Endothelial cell of umbilical vein (primary cell): Measurements from ENCODE around the gene SERGEF. TPM values are rescaled to one million over a fixed set of nuclear protein-coding genes. Genes with fewer than 3 reads are reported as not detected.
A peak's percentile ranks its signal among the peaks of the same experiment; 100 is the strongest.

Source experiments
- BruUV-seq: library from RNA; stranded (reverse); fragments of 400-500 nt; replicated peaks from 2 replicates; lab custom pipeline; 2021; lab: Mats Ljungman, UMichigan
- CTCF ChIA-PET: fragments of 300-600, 350-600 bp; sonication (Branson Sonifier 250); formaldehyde crosslinking; loops from one replicate; lab custom pipeline; 2021; ENCODE audit warnings: antibody characterized with exemption, inconsistent platforms; lab: Charles Lee
- POLR2A ChIA-PET: fragments of 300-600, 350-600 bp; sonication (Branson Sonifier 250); formaldehyde crosslinking; loops from one replicate; lab custom pipeline; 2021; ENCODE audit warnings: antibody characterized with exemption, inconsistent platforms; lab: Charles Lee
- DNase-seq: peaks from one replicate; pipeline ENCODE4 v3.0.0-alpha.2; 2011; ENCODE audit warnings: low read depth, low spot score
- FAIRE-seq: peaks from 2 replicates; lab custom pipeline; 2011; peaks lifted over from hg19 to GRCh38; lab: Jason Lieb, UNC
- H2AFZ ChIP-seq: 2 replicates; pipeline ENCODE4 v1.6.0; 2012; ENCODE audit warnings: low read depth, low read length, control low read depth, inconsistent platforms
- H3K27ac ChIP-seq: 2 replicates; pipeline ENCODE4 v1.5.1; 2011; ENCODE audit warnings: low read depth, mild to moderate bottlenecking, control low read depth, low read length, moderate library complexity; ENCODE audit not compliant: insufficient read depth
- H3K27me3 ChIP-seq, 2 experiments: 2 replicates each; pipeline versions ENCODE4 v1.6.0 to v1.6.1; 2011; ENCODE audit warnings: low read length in 2 of 2, mixed read lengths in 1 of 2; ENCODE audit not compliant: control insufficient read depth in 2 of 2, insufficient read depth in 2 of 2
- H3K36me3 ChIP-seq, 2 experiments: 2 replicates in 1 of 2; 3 replicates in 1 of 2; pipeline ENCODE4 v1.5.1; 2011; ENCODE audit warnings: low read length in 2 of 2, mild to moderate bottlenecking in 1 of 2, moderate library complexity in 1 of 2; ENCODE audit not compliant: control insufficient read depth in 2 of 2, insufficient read depth in 2 of 2; ENCODE audit errors: extremely low read depth in 1 of 2
- H3K4me1 ChIP-seq: 3 replicates; pipeline ENCODE4 v1.5.1; 2011; ENCODE audit warnings: mild to moderate bottlenecking, low read length; ENCODE audit not compliant: control insufficient read depth, insufficient read depth; ENCODE audit errors: extremely low read depth
- H3K4me2 ChIP-seq: 2 replicates; pipeline ENCODE4 v1.6.1; 2011; ENCODE audit warnings: low read length, control low read depth, mixed read lengths; ENCODE audit not compliant: insufficient read depth
- H3K4me3 ChIP-seq, 3 experiments: fragments of 200-600 bp in 1 of 3; sonication (generic), shearing (Covaris generic) in 1 of 3; replicated peaks in 1 of 3; 2 replicates each; pipeline ENCODE4 v1.5.1; 2011 to 2016; ENCODE audit warnings: control low read depth in 3 of 3, low read length in 3 of 3, mild to moderate bottlenecking in 2 of 3, inconsistent platforms in 1 of 3, low read depth in 1 of 3, moderate library complexity in 1 of 3; ENCODE audit not compliant: insufficient read depth in 1 of 3
- H3K79me2 ChIP-seq: 2 replicates; pipeline ENCODE4 v1.6.0; 2012; ENCODE audit warnings: low read length, inconsistent platforms; ENCODE audit not compliant: control insufficient read depth, insufficient read depth
- H3K9ac ChIP-seq: replicated peaks from 2 replicates; pipeline ENCODE3; 2011; ENCODE audit warnings: low read length, control low read depth; ENCODE audit not compliant: insufficient read depth; ENCODE audit errors: extremely low read depth
- H3K9me1 ChIP-seq: replicated peaks from 3 replicates; pipeline ENCODE4 v1.6.0; 2011; ENCODE audit warnings: mild to moderate bottlenecking, low read length; ENCODE audit not compliant: control insufficient read depth, insufficient read depth; ENCODE audit errors: extremely low read depth
- H3K9me3 ChIP-seq: replicated peaks from 2 replicates; pipeline ENCODE4 v1.5.1; 2012; ENCODE audit warnings: low read length, inconsistent platforms; ENCODE audit not compliant: control insufficient read depth, insufficient read depth
- H4K20me1 ChIP-seq: replicated peaks from 2 replicates; pipeline ENCODE3; 2011; ENCODE audit warnings: mild to moderate bottlenecking, low read length; ENCODE audit not compliant: control insufficient read depth, insufficient read depth; ENCODE audit errors: extremely low read depth
- CTCF ChIP-seq, 2 donors: IDR thresholded peaks; 1 replicate in 1 of 2; 2 replicates in 1 of 2; pipeline ENCODE4 v1.5.1; 2011; ENCODE audit warnings: low read length in 2 of 2, mild to moderate bottlenecking in 2 of 2, moderate library complexity in 2 of 2, control low read depth in 1 of 2, inconsistent platforms in 1 of 2, low read depth in 1 of 2; ENCODE audit not compliant: insufficient read depth in 1 of 2; ENCODE audit errors: extremely low read depth in 1 of 2
- EZH2 ChIP-seq: IDR thresholded peaks from 2 replicates; pipeline ENCODE4 v1.6.1; 2012; ENCODE audit warnings: borderline replicate concordance, low read depth, mild to moderate bottlenecking, moderate library complexity, low read length, inconsistent platforms; ENCODE audit not compliant: severe bottlenecking
- FOS ChIP-seq: IDR thresholded peaks from 2 replicates; pipeline ENCODE4 v1.6.1; 2011; ENCODE audit warnings: mild to moderate bottlenecking, low read length, moderate library complexity, borderline replicate concordance; ENCODE audit not compliant: insufficient read depth
- GATA2 ChIP-seq: IDR thresholded peaks from 2 replicates; pipeline ENCODE4 v1.7.0; 2011; ENCODE audit warnings: low read depth, mild to moderate bottlenecking, moderate library complexity, mixed read lengths, low read length; ENCODE audit not compliant: insufficient read length, insufficient read depth
- JUN ChIP-seq: IDR thresholded peaks from 2 replicates; pipeline ENCODE4 v1.6.1; 2011; ENCODE audit warnings: borderline replicate concordance, low read depth; ENCODE audit not compliant: insufficient read length, insufficient read depth
- MAX ChIP-seq: IDR thresholded peaks from 2 replicates; pipeline ENCODE4 v1.6.1; 2011; ENCODE audit not compliant: insufficient read depth, insufficient read length
- MYC ChIP-seq: IDR thresholded peaks from one replicate; pipeline ENCODE4 v1.6.1; 2011; ENCODE audit warnings: mild to moderate bottlenecking, low read depth, low read length
- POLR2A ChIP-seq: IDR thresholded peaks from 2 replicates; pipeline ENCODE4 v1.6.1; 2012; ENCODE audit warnings: low read depth, mild to moderate bottlenecking, control low read depth, low read length
- POLR2AphosphoS5 ChIP-seq: IDR thresholded peaks from 2 replicates; pipeline ENCODE4 v1.6.1; 2012; ENCODE audit warnings: low read depth, mild to moderate bottlenecking, control low read depth, low read length, moderate library complexity; ENCODE audit not compliant: insufficient read depth
- dilution Hi-C: fragments of 300-500 bp; cut with MboI; formaldehyde crosslinking; loops from one replicate; pipeline ENCODE4 v1.15.0; 2019; ENCODE audit warnings: low sequenced_read_pairs; ENCODE audit not compliant: extremely low pct_ligation_motif_present
- intact Hi-C: fragments of 100-400 bp; cut with micrococcal nuclease; formaldehyde crosslinking; loops from one replicate; pipeline ENCODE4 v1.10.0; 2022
- polyA plus RNA-seq, 4 experiments: library from polyadenylated mRNA; depleted of rRNA in 3 of 4; stranded (reverse) in 3 of 4; unstranded in 1 of 4; fragments of >200 nt; gene quantifications; 2 replicates each; pipeline versions ENCODE4 v1.2.1 to v1.2.3, GENCODE V29; 2011 to 2012; ENCODE audit warnings: missing spikeins in 1 of 4
- total RNA-seq: library from RNA; stranded (reverse); gene quantifications from 2 replicates; pipeline ENCODE4 v1.2.3, GENCODE V29; 2021

The SERGEF gene
- total and polyA plus RNA-seq, 2 donors (not counting 3 experiments of a cell fraction or from before 2014, with no cell fraction given) = 8.7 to 16.7 TPM

GRCh38 chr11:17890325-17890724 is 122.5 kb downstream of the SERGEF start:
- Histone ChIP-seq H3K4me2 (no peak overlapping the region), H3K36me3 (no peaks in the 10 kb centered on the region), H2AFZ (no peak overlapping the region), H3K79me2 (no peaks in the 10 kb centered on the region), H3K27ac (no peak overlapping the region), H3K4me1 (no peaks in the 10 kb centered on the region), H3K9me3 (no peaks in the 10 kb centered on the region), H3K9me1 (no peaks in the 10 kb centered on the region), H3K9ac (no peak overlapping the region), H3K27me3 (no peaks in the 10 kb centered on the region), H4K20me1 (no peaks in the 10 kb centered on the region), H3K4me3 (no peak overlapping the region)
- POLR2A ChIA-PET = no interaction called here
- dilution Hi-C loops (no loop called here), intact Hi-C loops (no loop called here)
- CTCF ChIA-PET = interaction anchor here (1.1 to 1.4 kb wide), 5 partner anchors 9 to 25 kb away, joined by 3 to 6 read pairs (median 3); no protein-coding TSS in a partner anchor
- no TSS peak for BruUV-seq
- no peak for FAIRE-seq
- TF ChIP-seq POLR2A = no peak
- TF ChIP-seq CTCF (IDR thresholded peaks at IDR 0.05; ENCODE audit: extremely low read depth in 1 of 2, insufficient read depth in 1 of 2, low read depth in 1 of 2, low read length in 2 of 2) = peak in 1 of 2 donors; percentile 17
- DNase-seq = no peak

DNA sequence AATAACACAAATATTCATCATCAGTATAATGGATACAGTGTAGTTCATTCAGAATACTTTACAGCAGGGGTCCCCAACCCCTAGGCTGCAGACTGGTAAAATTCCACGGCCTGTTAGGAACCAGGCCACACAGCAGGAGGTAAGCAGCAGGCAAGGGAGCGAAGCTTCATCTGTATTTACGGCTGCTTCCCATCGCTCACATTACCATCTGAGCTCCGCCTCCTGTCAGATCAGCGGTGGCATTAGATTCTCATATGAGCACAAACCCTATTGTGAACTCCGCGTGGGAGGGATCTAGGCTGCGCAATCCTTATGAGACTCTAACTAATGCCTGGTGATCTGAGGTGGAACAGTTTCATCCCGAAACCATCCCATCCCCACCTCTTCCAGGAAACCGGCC is 125.1 kb downstream of the SERGEF start:
- Histone ChIP-seq H3K36me3 (no peaks in the 10 kb centered on the region), H3K27ac (no peak overlapping the region), H3K9me3 (no peaks in the 10 kb centered on the region), H3K9ac (no peak overlapping the region), H3K27me3 (no peaks in the 10 kb centered on the region), H3K4me1 (no peaks in the 10 kb centered on the region), H2AFZ (no peak overlapping the region), H4K20me1 (no peaks in the 10 kb centered on the region), H3K4me2 (no peak overlapping the region), H3K4me3 (no peak overlapping the region), H3K9me1 (no peaks in the 10 kb centered on the region), H3K79me2 (no peaks in the 10 kb centered on the region)
- CTCF ChIA-PET = no interaction called here
- no peak for DNase-seq
- no TSS peak for BruUV-seq
- dilution Hi-C loops (no loop called here), intact Hi-C loops (no loop called here)
- TF ChIP-seq FOS (no peak), EZH2 (no peak), MYC (no peak), MAX (no peak), GATA2 (no peak), POLR2A (no peak), POLR2AphosphoS5 (no peak), JUN (no peak), CTCF (IDR thresholded peaks at IDR 0.05; ENCODE audit: extremely low read depth in 1 of 2, insufficient read depth in 1 of 2, low read depth in 1 of 2, low read length in 2 of 2) (no peak)
- FAIRE-seq = no peak
- POLR2A ChIA-PET = no interaction called here
